Measurements from ENCODE around the gene JAZF1.

DNA sequence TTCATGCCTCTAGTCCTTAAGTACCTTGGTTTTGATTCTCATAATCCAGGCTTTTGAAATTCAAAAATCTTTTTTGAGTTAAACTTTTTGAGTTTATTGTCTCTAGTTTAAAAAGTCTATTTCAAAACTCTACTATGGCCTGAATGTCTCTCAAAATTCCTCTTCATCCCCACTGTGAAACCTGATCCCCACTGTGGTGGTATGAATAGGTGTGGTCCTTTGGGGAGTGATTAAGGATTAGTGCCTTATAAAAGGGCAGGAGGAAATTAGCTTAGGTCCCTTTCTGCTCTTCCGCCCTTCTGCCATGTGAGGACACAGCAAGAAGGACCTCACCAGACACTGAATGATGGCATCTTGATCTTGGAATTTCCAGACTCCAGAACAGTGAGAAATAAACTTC is 44.1 kb upstream of the JAZF1 start:
- TF ChIP-seq ARNTL (CRISPR knock-in tag; IDR thresholded peaks at IDR 0.05; ENCODE audit: borderline replicate concordance, low read depth) (no peak), CREB5 (CRISPR knock-in tag; IDR thresholded peaks at IDR 0.05; ENCODE audit: low read depth) (no peak), TOX (CRISPR knock-in tag; IDR thresholded peaks at IDR 0.05; ENCODE audit: borderline replicate concordance) (no peak), OSR1 (CRISPR knock-in tag; IDR thresholded peaks at IDR 0.05) (no peak), TSHZ2 (CRISPR knock-in tag; IDR thresholded peaks at IDR 0.05) (no peak), PATZ1 (CRISPR knock-in tag; IDR thresholded peaks at IDR 0.05; ENCODE audit: borderline replicate concordance) (no peak), ESRRG (CRISPR knock-in tag; IDR thresholded peaks at IDR 0.05) (no peak), ZFP3 (CRISPR knock-in tag; IDR thresholded peaks at IDR 0.05) (no peak)
- TF ChIP-seq, protein P1, sequence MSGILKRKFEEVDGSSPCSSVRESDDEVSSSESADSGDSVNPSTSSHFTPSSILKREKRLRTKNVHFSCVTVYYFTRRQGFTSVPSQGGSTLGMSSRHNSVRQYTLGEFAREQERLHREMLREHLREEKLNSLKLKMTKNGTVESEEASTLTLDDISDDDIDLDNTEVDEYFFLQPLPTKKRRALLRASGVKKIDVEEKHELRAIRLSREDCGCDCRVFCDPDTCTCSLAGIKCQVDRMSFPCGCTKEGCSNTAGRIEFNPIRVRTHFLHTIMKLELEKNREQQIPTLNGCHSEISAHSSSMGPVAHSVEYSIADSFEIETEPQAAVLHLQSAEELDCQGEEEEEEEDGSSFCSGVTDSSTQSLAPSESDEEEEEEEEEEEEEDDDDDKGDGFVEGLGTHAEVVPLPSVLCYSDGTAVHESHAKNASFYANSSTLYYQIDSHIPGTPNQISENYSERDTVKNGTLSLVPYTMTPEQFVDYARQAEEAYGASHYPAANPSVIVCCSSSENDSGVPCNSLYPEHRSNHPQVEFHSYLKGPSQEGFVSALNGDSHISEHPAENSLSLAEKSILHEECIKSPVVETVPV (CRISPR knock-in tag; IDR thresholded peaks at IDR 0.05), result no peak
